ENCODE data around the gene DNLZ.

GRCh38 chr9:136349546-136349945 is 14.0 kb downstream of the DNLZ start:
- TF ChIP-seq CTCF (IDR thresholded peaks at IDR 0.05 in 2 of 3, conservative IDR thresholded peaks at IDR 0.05 in 1 of 3; ENCODE audit: control insufficient read depth in 2 of 3, extremely low read depth in 1 of 3, insufficient read depth in 1 of 3, low read depth in 3 of 3, low read length in 3 of 3) (no peak), TCF7 (IDR thresholded peaks at IDR 0.05; ENCODE audit: borderline replicate concordance) (no peak), EZH2 (IDR thresholded peaks at IDR 0.05; ENCODE audit: borderline replicate concordance, control insufficient read depth, low read depth, low read length) (no peak), ZSCAN29 (IDR thresholded peaks at IDR 0.05) (no peak), POLR2A (IDR thresholded peaks at IDR 0.05; ENCODE audit: low read depth, low read length) (no peak), EP300 (IDR thresholded peaks at IDR 0.05; ENCODE audit: borderline replicate concordance in 1 of 2, control insufficient read depth in 1 of 2, low read depth in 2 of 2, low read length in 2 of 2) (no peak), POLR2AphosphoS5 (IDR thresholded peaks at IDR 0.05; ENCODE audit: low read length) (no peak)

Data from GM12878 (cell line).